Right atrium auricular region (tissue), 2 donors: Measurements from ENCODE around the gene CHD6. TPM values are rescaled to one million over a fixed set of nuclear protein-coding genes. Genes with fewer than 3 reads are reported as not detected.
A peak's percentile ranks its signal among the peaks of the same experiment; 100 is the strongest.

Experiments used
- DNase-seq: peaks from one replicate; pipeline ENCODE4 v3.0.0-alpha.2; 2019; ENCODE audit warnings: low spot score
- H3K27ac ChIP-seq, 2 donors: fragments of 200-600 bp; sonication (generic); 1 replicate in 1 of 2; 2 replicates in 1 of 2; pipeline ENCODE4 v1.5.1; 2016 to 2019
- H3K27me3 ChIP-seq, 2 donors: fragments of 200-600 bp; sonication (generic); one replicate each; pipeline versions ENCODE4 v1.5.1 to v1.6.0; 2017 to 2019
- H3K36me3 ChIP-seq: fragments of 200-600 bp; sonication (generic); one replicate; pipeline ENCODE4 v1.5.1; 2016
- H3K4me1 ChIP-seq, 2 donors: fragments of 200-600 bp; sonication (generic); one replicate each; pipeline versions ENCODE4 v1.5.1 to v1.6.0; 2017 to 2019
- H3K4me3 ChIP-seq, 2 donors: fragments of 200-600 bp; sonication (generic); 1 replicate in 1 of 2; 2 replicates in 1 of 2; pipeline ENCODE4 v1.5.1; 2017 to 2019; ENCODE audit warnings: mild to moderate bottlenecking in 1 of 2, moderate library complexity in 1 of 2
- H3K9me3 ChIP-seq, 2 donors: fragments of 200-600 bp; sonication (generic); one replicate each; pipeline ENCODE4 v1.5.1; 2019
- total RNA-seq, 2 donors: library from RNA; depleted of rRNA; stranded (reverse); fragments of >200 nt; gene quantifications; one replicate each; pipeline ENCODE4 v1.1.0, GENCODE V29; 2016
- TF ChIP-seq, protein P1 (sequence below), 2 donors: fragments of 200-600 bp; sonication (generic); IDR thresholded peaks; one replicate each; pipeline ENCODE4 v1.5.1; 2019; ENCODE audit warnings: antibody characterized with exemption in 2 of 2

The CHD6 gene
- total RNA-seq, 2 donors from 2014 or later, result 22.2 to 27.4 TPM

DNA sequence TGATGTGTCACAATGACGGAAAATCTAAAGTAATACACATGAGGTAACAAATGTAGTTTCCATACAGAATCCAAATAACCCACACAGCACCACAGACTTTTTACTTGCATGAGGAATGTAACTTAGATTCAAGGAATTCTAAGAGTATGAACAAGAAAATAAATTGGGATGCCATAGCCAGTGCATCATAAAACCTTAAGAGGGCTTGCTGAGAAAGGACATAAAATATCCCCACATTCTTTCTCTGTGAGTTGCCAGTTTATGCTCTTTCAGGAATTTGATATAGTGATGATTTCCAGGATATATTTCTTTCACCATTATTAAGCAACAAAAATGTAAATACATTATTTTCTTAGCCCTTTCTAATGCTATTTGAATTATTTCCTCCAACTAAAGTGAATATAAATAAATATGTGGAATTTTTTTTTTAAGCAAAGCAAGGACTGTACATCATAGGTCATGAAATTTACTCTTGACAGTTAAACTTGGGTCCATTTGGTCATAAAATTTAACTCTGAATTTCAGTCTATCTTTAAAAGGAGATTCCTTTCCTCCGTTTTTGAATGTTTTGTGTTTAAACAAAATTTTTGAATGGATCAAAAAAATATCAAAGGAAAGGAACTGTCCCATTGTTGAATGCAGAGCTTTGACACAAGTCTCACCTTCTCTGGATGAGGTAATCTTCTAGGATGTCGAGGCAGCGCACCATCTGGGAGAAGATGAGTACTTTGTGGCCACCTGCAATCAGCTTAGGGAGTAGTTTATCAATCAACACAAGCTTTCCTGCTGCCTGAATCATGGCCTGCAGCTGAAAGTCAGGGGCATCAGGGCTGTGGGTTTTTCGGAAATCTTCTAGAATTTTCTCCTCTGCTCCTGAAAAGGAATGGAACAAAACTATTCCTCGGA lies 135.3 kb downstream of the CHD6 start:
- Histone ChIP-seq H3K4me3 (no peak overlapping the region), H3K4me1 (no peaks in the 10 kb centered on the region), H3K27ac (no peak overlapping the region), H3K36me3 (peaks cover 54% of the 10 kb centered on the region), H3K27me3 (no peaks in the 10 kb centered on the region), H3K9me3 (peaks cover 0 to 6% of the 10 kb centered on the region in 2 donors)
- TF ChIP-seq, protein P1, sequence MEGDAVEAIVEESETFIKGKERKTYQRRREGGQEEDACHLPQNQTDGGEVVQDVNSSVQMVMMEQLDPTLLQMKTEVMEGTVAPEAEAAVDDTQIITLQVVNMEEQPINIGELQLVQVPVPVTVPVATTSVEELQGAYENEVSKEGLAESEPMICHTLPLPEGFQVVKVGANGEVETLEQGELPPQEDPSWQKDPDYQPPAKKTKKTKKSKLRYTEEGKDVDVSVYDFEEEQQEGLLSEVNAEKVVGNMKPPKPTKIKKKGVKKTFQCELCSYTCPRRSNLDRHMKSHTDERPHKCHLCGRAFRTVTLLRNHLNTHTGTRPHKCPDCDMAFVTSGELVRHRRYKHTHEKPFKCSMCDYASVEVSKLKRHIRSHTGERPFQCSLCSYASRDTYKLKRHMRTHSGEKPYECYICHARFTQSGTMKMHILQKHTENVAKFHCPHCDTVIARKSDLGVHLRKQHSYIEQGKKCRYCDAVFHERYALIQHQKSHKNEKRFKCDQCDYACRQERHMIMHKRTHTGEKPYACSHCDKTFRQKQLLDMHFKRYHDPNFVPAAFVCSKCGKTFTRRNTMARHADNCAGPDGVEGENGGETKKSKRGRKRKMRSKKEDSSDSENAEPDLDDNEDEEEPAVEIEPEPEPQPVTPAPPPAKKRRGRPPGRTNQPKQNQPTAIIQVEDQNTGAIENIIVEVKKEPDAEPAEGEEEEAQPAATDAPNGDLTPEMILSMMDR (IDR thresholded peaks at IDR 0.05), result no peak
- no peak for DNase-seq

DNA sequence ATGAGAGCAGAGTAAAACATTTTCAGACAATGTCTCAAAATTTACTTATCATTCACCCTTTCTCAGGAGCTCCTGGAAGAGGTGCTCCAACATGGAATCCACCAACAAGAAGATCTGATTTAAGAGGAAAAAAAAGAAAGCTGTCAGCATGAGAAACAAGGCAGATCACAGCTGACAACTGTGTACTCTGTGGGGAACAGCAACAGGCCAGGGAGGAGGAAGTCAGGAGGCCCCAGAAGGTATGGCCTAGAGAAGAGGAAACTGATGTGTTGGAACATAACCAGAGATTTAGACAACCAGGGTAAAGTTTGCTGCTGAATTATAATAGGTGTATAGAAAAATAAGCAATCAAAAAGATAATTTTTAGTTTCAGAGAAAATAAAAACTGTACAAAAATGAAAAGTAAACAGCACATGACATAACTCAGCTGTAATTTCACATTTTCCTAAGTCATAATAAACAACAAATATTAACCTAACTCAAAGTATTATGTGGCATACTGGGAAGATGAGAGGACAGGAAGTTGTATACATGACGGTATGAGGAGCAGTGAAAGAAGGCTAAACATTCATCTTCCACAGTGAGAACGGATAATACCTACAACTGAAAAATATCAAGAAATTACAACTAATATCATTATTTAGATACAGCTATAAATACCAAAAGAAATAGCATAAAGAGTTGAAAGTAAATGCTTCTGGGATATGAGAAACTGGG lies 138.0 kb downstream of the CHD6 start:
- Histone ChIP-seq H3K27ac (no peak overlapping the region), H3K36me3 (peaks cover 29% of the 10 kb centered on the region), H3K4me1 (peaks cover 0 to 16% of the 10 kb centered on the region in 2 donors), H3K9me3 (peaks cover 0 to 6% of the 10 kb centered on the region in 2 donors), H3K27me3 (no peaks in the 10 kb centered on the region), H3K4me3 (no peak overlapping the region)
- DNase-seq, result no peak
- TF ChIP-seq, protein P1 (IDR thresholded peaks at IDR 0.05), result no peak

DNA sequence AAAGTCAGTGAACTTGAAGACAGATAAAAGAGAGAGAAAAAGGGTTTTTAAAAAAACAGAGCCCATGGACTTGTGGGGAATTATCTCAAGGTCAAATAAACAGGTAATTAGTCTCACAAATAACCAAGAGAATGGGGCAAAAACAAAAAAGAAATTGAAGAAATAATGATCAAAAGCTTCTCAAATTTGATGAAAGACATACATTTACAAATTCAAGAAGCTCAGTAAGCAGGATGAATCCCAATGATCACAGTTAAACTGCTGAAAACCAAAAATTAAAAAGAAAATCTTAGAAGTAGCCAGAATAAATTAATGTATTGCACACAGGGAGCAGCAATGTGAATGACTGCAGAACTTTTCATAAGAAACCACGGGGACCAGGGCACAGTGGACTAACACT lies 139.1 kb downstream of the CHD6 start:
- H3K9me3 ChIP-seq, result peaks cover 0 to 6% of the 10 kb centered on the region in 2 donors
- no peak overlapping the region for H3K27ac ChIP-seq
- H3K36me3 ChIP-seq, result peaks cover 18% of the 10 kb centered on the region
- peaks cover 0 to 19% of the 10 kb centered on the region in 2 donors for H3K4me1 ChIP-seq
- TF ChIP-seq, protein P1 (IDR thresholded peaks at IDR 0.05), result no peak
- no peak overlapping the region for H3K4me3 ChIP-seq
- no peak for DNase-seq
- no peaks in the 10 kb centered on the region for H3K27me3 ChIP-seq

DNA sequence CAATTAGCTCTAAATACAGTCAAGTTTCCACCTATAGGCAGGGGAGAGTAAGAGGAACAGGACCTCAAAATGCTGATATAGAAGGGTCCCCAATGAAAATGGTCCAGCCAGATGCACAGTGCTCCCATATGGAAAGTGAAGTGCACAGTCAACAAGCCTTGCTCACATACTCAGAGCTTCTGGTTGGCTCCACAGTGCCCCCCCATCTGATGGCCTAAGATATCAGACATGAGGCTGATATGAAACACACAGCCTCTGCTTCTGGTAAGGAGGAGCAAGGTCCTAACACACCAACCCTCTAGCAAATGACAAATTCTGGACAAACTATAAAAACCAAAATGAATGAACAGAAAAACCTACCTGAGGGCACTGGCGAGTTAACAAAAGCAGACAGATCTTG lies 140.2 kb downstream of the CHD6 start:
- Histone ChIP-seq H3K9me3 (peaks cover 0 to 6% of the 10 kb centered on the region in 2 donors), H3K27ac (no peak overlapping the region), H3K27me3 (no peaks in the 10 kb centered on the region), H3K4me1 (peaks cover 0 to 19% of the 10 kb centered on the region in 2 donors), H3K36me3 (peaks cover 15% of the 10 kb centered on the region), H3K4me3 (no peak overlapping the region)
- DNase-seq, result no peak
- TF ChIP-seq, protein P1 (IDR thresholded peaks at IDR 0.05), result no peak

DNA sequence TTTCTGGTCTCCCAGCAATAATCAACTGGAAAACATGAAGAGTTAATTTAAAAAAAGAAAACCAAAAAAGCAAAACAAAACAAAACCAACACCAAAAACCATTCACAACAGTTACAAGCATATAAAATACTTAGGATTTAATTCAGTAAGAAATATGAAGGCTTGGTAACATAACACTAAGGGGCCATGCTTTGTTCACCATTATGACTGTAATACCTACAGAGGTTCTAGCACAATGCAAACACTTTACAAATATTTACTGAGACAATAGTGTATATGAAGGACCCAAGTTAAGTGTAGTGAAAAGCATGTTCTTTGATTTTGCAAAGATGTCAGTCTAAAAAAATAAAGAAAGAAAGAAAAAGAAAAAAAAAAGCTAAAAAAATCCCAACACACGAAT lies 141.7 kb downstream of the CHD6 start:
- peak overlapping the region; percentile 23 to 60 for H3K27ac ChIP-seq
- peaks cover 0 to 6% of the 10 kb centered on the region in 2 donors for H3K9me3 ChIP-seq
- TF ChIP-seq, protein P1 (IDR thresholded peaks at IDR 0.05), result no peak
- H3K27me3 ChIP-seq, result no peaks in the 10 kb centered on the region
- DNase-seq, result no peak
- no peak overlapping the region for H3K4me3 ChIP-seq
- H3K36me3 ChIP-seq, result peaks cover 14% of the 10 kb centered on the region
- H3K4me1 ChIP-seq, result peaks cover 0 to 19% of the 10 kb centered on the region in 2 donors
